Neuronal stem cell (in vitro differentiated cells): Measurements from ENCODE around the gene GABRE.

Source experiments
- DNase-seq: peaks from one replicate; pipeline ENCODE4 v3.0.0-alpha.2; 2013; ENCODE audit warnings: low spot score
- H2AFZ ChIP-seq: one replicate; pipeline ENCODE4 v1.6.1; 2013; ENCODE audit warnings: mild to moderate bottlenecking, low read length, inconsistent platforms
- H2AK5ac ChIP-seq: 2 replicates; pipeline ENCODE4 v1.6.1; 2013; ENCODE audit warnings: low read depth, mild to moderate bottlenecking, inconsistent platforms, low read length, moderate library complexity, mixed read lengths
- H2BK120ac ChIP-seq: 2 replicates; pipeline ENCODE4 v1.6.1; 2013; ENCODE audit warnings: low read depth, mild to moderate bottlenecking, inconsistent platforms, low read length, moderate library complexity, mixed read lengths
- H2BK12ac ChIP-seq: one replicate; pipeline ENCODE4 v1.6.1; 2013; ENCODE audit warnings: low read length, inconsistent platforms
- H2BK15ac ChIP-seq: 2 replicates; pipeline ENCODE4 v1.6.1; 2013; ENCODE audit warnings: mild to moderate bottlenecking, low read length, inconsistent platforms, mixed read lengths
- H2BK5ac ChIP-seq: one replicate; pipeline ENCODE4 v1.6.1; 2013; ENCODE audit warnings: inconsistent platforms, mild to moderate bottlenecking, low read length, moderate library complexity
- H3K14ac ChIP-seq: one replicate; pipeline ENCODE4 v1.6.1; 2013; ENCODE audit warnings: low read length, inconsistent platforms
- H3K18ac ChIP-seq: 2 replicates; pipeline ENCODE4 v1.6.1; 2013; ENCODE audit warnings: low read length, inconsistent platforms
- H3K23ac ChIP-seq: 2 replicates; pipeline ENCODE4 v1.6.1; 2013; ENCODE audit warnings: low read depth, mild to moderate bottlenecking, mixed read lengths, low read length, inconsistent platforms; ENCODE audit not compliant: poor library complexity
- H3K27ac ChIP-seq: replicated peaks from 3 replicates; pipeline ENCODE4 v1.5.1; 2013; ENCODE audit warnings: low read length, inconsistent platforms
- H3K27me3 ChIP-seq, 3 experiments: 2 replicates each; pipeline ENCODE4 v1.6.1; 2013; ENCODE audit warnings: low read length in 3 of 3, mild to moderate bottlenecking in 2 of 3, inconsistent platforms in 1 of 3, low read depth in 1 of 3, mixed read lengths in 1 of 3, moderate library complexity in 1 of 3; ENCODE audit not compliant: control insufficient read depth in 3 of 3, insufficient read depth in 3 of 3
- H3K36me3 ChIP-seq, 2 donors: replicated peaks in 1 of 2; 2 replicates each; pipeline ENCODE4 v1.6.1; 2013; ENCODE audit warnings: low read length in 2 of 2; ENCODE audit not compliant: control insufficient read depth in 2 of 2, insufficient read depth in 2 of 2
- H3K4ac ChIP-seq: 2 replicates; pipeline ENCODE4 v1.6.1; 2013; ENCODE audit warnings: inconsistent platforms, mild to moderate bottlenecking, low read length, moderate library complexity
- H3K4me1 ChIP-seq, 2 donors: 1 replicate in 1 of 2; 2 replicates in 1 of 2; pipeline ENCODE4 v1.6.1; 2013; ENCODE audit warnings: low read length in 2 of 2, low read depth in 1 of 2; ENCODE audit not compliant: control insufficient read depth in 2 of 2, insufficient read depth in 1 of 2
- H3K4me2 ChIP-seq: one replicate; pipeline ENCODE4 v1.6.1; 2013; ENCODE audit warnings: mild to moderate bottlenecking, low read length, inconsistent platforms; ENCODE audit not compliant: insufficient read depth, poor library complexity, severe bottlenecking
- H3K4me3 ChIP-seq, 2 donors: 2 replicates each; pipeline ENCODE4 v1.5.1; 2013; ENCODE audit warnings: low read length in 2 of 2, mild to moderate bottlenecking in 2 of 2, inconsistent platforms in 1 of 2, moderate library complexity in 1 of 2
- H3K79me1 ChIP-seq: one replicate; pipeline ENCODE4 v1.6.1; 2013; ENCODE audit warnings: low read depth, mild to moderate bottlenecking, inconsistent platforms, low read length, moderate library complexity
- H3K9ac ChIP-seq: one replicate; pipeline ENCODE4 v1.6.1; 2013; ENCODE audit warnings: mild to moderate bottlenecking, low read depth, low read length, inconsistent platforms; ENCODE audit not compliant: poor library complexity
- H3K9me3 ChIP-seq, 2 donors: replicated peaks in 1 of 2; 2 replicates each; pipeline versions ENCODE3 to v1.6.1; 2013; ENCODE audit warnings: low read length in 2 of 2, mild to moderate bottlenecking in 2 of 2, inconsistent platforms in 1 of 2, low read depth in 1 of 2, mixed read lengths in 1 of 2, moderate library complexity in 1 of 2; ENCODE audit not compliant: control insufficient read depth in 2 of 2, insufficient read depth in 1 of 2
- H4K8ac ChIP-seq: one replicate; pipeline ENCODE4 v1.6.1; 2013; ENCODE audit warnings: low read depth, mild to moderate bottlenecking, inconsistent platforms, low read length, moderate library complexity
- H4K91ac ChIP-seq: one replicate; pipeline ENCODE4 v1.6.1; 2013; ENCODE audit warnings: low read length, low read depth, mild to moderate bottlenecking, inconsistent platforms; ENCODE audit not compliant: poor library complexity
- WGBS, 2 donors: extraction: QIAGEN DNeasy Blood & Tissue Kit; methylation state at CpG; one replicate each; pipeline ENCODE4 v1.1.7; 2013; ENCODE audit warnings: missing lambda C conversion rate in 2 of 2, mixed read lengths in 1 of 2; ENCODE audit not compliant: insufficient read length in 2 of 2, insufficient replicate concordance in 1 of 2; ENCODE audit errors: extremely low coverage in 2 of 2; 5-methylcytosine and 5-hydroxymethylcytosine counted together

The GABRE gene

DNA sequence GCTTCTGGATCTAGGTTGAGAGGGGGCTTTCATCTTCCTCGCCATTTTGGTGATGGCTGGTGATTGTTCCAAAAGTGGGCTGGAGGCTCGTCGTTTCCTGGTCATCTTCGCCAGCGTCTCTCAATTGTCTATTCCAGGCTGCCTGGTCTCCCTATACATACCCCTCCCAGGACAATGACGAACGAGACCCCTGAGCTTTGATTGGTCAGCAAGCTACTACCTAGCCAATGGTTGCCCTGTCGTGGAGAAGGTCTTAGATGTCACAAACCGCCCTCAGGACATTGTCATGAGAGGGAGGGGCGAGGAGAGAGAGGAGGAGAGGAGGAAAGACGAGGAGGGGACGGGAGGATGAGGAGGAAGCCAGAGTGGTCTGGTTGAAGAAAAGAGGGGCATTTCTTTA, 69.5 kb downstream of the GABRE start:
- Histone ChIP-seq H2AFZ (no peak overlapping the region), H3K4me3 (no peak overlapping the region), H3K27me3 (no peaks in the 10 kb centered on the region), H3K23ac (no peak overlapping the region), H3K27ac (no peak overlapping the region), H3K36me3 (no peaks in the 10 kb centered on the region), H3K9me3 (no peaks in the 10 kb centered on the region), H3K4ac (no peak overlapping the region), H4K91ac (no peak overlapping the region), H2BK12ac (no peak overlapping the region), H2BK5ac (no peak overlapping the region), H3K4me2 (no peak overlapping the region), H2BK15ac (no peak overlapping the region), H2BK120ac (no peak overlapping the region), H4K8ac (no peak overlapping the region), H3K4me1 (no peaks in the 10 kb centered on the region), H3K79me1 (no peaks in the 10 kb centered on the region), H3K14ac (no peak overlapping the region), H2AK5ac (no peak overlapping the region), H3K9ac (no peak overlapping the region), H3K18ac (no peak overlapping the region)
- DNase-seq: no peak
- WGBS, 2 donors: no CpG with 5 or more reads among the region's 12 CpGs
